CD4-positive, CD25-positive, alpha-beta regulatory T cell (primary cell): ENCODE measurements around the gene GARRE1. TPM values are rescaled to one million over a fixed set of nuclear protein-coding genes. Genes with fewer than 3 reads are reported as not detected.
A peak's percentile ranks its signal among the peaks of the same experiment; 100 is the strongest.
"Not testable (repeated sequence)": the region's sequence is repeated elsewhere in the genome, so short reads cannot be mapped to it uniquely, and the experiment has no call there.

Experiments used
- ATAC-seq, 2 donors: fragments of 150-1000 bp; cut with Tn5 transposase; one replicate each; pipeline ENCODE4 v1.10.0; 2021; ENCODE audit warnings: low read depth in 2 of 2, moderate number of reproducible peaks in 2 of 2, moderate library complexity in 1 of 2
- DNase-seq, 3 donors: peaks; one replicate each; pipeline versions ENCODE4 v3.0.0 to v3.0.0-alpha.2; 2012 to 2022; ENCODE audit warnings: mixed read lengths in 1 of 3
- H3K27ac ChIP-seq: one replicate; pipeline ENCODE4 v1.7.0; 2013; ENCODE audit warnings: mild to moderate bottlenecking, low read length; ENCODE audit not compliant: insufficient read depth, poor library complexity, severe bottlenecking
- H3K27me3 ChIP-seq: one replicate; pipeline ENCODE4 v1.7.0; 2013; ENCODE audit warnings: low read length; ENCODE audit not compliant: control insufficient read depth, insufficient read depth
- H3K36me3 ChIP-seq: one replicate; pipeline ENCODE4 v1.7.0; 2013; ENCODE audit warnings: mild to moderate bottlenecking, low read length, moderate library complexity; ENCODE audit not compliant: control insufficient read depth, insufficient read depth
- H3K4me1 ChIP-seq: 2 replicates; pipeline ENCODE4 v1.7.0; 2013; ENCODE audit warnings: mild to moderate bottlenecking, low read length; ENCODE audit not compliant: insufficient read depth, control insufficient read depth, poor library complexity, severe bottlenecking
- H3K4me3 ChIP-seq: one replicate; pipeline ENCODE4 v1.7.0; 2013; ENCODE audit warnings: low read depth, mild to moderate bottlenecking, low read length, moderate library complexity
- H3K9me3 ChIP-seq, 2 experiments: 1 replicate in 1 of 2; 2 replicates in 1 of 2; pipeline ENCODE4 v1.7.0; 2013; ENCODE audit warnings: low read length in 2 of 2, mild to moderate bottlenecking in 1 of 2, moderate library complexity in 1 of 2; ENCODE audit not compliant: control insufficient read depth in 2 of 2
- H3K27ac Mint-ChIP-seq, 3 donors: one replicate each; pipeline ENCODE4 v1.8.0; 2020 to 2022; ENCODE audit warnings: mild to moderate bottlenecking in 3 of 3, mixed read lengths in 3 of 3, moderate library complexity in 2 of 3
- H3K27me3 Mint-ChIP-seq: one replicate; pipeline ENCODE4 v1.8.0; 2022; ENCODE audit warnings: mild to moderate bottlenecking, mixed read lengths
- H3K36me3 Mint-ChIP-seq: one replicate; pipeline ENCODE4 v1.8.0; 2020; ENCODE audit warnings: mixed read lengths
- H3K4me1 Mint-ChIP-seq, 4 donors: one replicate each; pipeline ENCODE4 v1.8.0; 2020 to 2022; ENCODE audit warnings: mixed read lengths in 4 of 4, mild to moderate bottlenecking in 1 of 4
- H3K4me3 Mint-ChIP-seq, 4 donors: one replicate each; pipeline ENCODE4 v1.8.0; 2020 to 2022; ENCODE audit warnings: mild to moderate bottlenecking in 4 of 4, mixed read lengths in 4 of 4, moderate library complexity in 3 of 4
- H3K9me3 Mint-ChIP-seq, 7 donors: one replicate each; pipeline ENCODE4 v1.8.0; 2020 to 2022; ENCODE audit warnings: mixed read lengths in 7 of 7, mild to moderate bottlenecking in 3 of 7, moderate library complexity in 2 of 7
- polyA plus RNA-seq, 4 donors: library from polyadenylated mRNA; unstranded; fragments of 300-500 nt; fragmentation: Illumina TruSeq; gene quantifications; one replicate each; pipeline ENCODE4 v1.2.3, GENCODE V29; 2021
- total RNA-seq: library from RNA; stranded (reverse); gene quantifications from one replicate; pipeline ENCODE4 v1.2.3, GENCODE V29; 2022

Gene GARRE1
- total and polyA plus RNA-seq, 5 donors from 2014 or later: 3.2 to 47.4 (median 5.1) TPM

DNA sequence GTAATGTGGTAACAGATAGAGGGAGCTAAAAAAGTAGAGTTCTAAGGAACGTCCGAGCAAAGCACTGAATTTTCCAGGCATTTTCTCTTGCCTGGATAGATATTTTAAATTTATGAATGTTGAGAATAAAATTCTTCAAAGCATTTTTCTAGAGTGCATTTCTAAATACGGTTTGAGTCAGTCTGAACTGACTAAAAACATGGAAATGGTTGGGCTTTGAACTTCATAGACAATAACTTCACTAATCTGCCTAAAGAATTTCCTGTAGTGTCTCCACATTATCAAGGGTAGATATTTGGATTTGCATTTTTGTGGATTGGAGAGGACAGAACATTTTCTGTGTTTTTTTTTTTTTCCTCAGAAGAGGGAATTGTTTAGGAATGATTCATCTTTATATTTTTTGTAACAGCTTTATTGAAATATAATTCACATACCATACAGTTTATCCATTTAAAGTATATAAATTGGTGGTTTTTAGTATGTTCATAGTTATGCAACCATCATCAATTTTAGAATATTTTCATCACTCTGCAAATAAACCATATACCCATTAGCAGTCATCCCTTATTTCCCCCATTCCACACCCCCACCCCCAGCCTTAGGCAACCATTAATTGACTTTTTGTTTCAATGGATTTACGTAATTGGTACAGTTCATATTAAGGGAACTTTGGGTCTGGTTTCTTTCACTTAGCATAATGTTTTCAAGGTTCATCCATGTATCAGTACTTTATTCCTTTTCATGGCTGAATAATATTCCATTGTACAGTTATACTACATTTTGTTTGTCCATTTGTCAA lies 20.7 kb downstream of the GARRE1 start:
- Histone ChIP-seq H3K4me1 (peaks cover 28% of the 10 kb centered on the region), H3K27ac (no peak overlapping the region), H3K36me3 (peaks cover 5% of the 10 kb centered on the region), H3K27me3 (no peaks in the 10 kb centered on the region), H3K4me3 (no peak overlapping the region), H3K9me3 (no peaks in the 10 kb centered on the region)
- H3K36me3 Mint-ChIP-seq: peaks cover 25% of the 10 kb centered on the region
- H3K27ac Mint-ChIP-seq: peak overlapping the region in 2 of 3 donors; percentile 14 to 15
- H3K4me1 Mint-ChIP-seq: peaks cover 36 to 84% (median 59%) of the 10 kb centered on the region in 4 donors
- DNase-seq (no peak), ATAC-seq (no peak)
- no peaks in the 10 kb centered on the region for H3K27me3 Mint-ChIP-seq
- H3K9me3 Mint-ChIP-seq: peaks cover 0 to 3% (median 0%) of the 10 kb centered on the region in 7 donors
- peak overlapping the region in 1 of 4 donors; percentile 41 for H3K4me3 Mint-ChIP-seq

- no peaks in the 10 kb centered on the region for H3K9me3 ChIP-seq
- H3K27me3 Mint-ChIP-seq: no peaks in the 10 kb centered on the region
- H3K36me3 Mint-ChIP-seq: peaks cover 24% of the 10 kb centered on the region
- no peak overlapping the region for H3K4me3 Mint-ChIP-seq
- no peak overlapping the region for H3K4me3 ChIP-seq
- H3K27ac Mint-ChIP-seq: peak overlapping the region in 1 of 3 donors; percentile 23
- peaks cover 0 to 3% (median 0%) of the 10 kb centered on the region in 7 donors for H3K9me3 Mint-ChIP-seq
- no peak overlapping the region for H3K27ac ChIP-seq
- H3K36me3 ChIP-seq: peaks cover 5% of the 10 kb centered on the region
- no peak for DNase-seq
- no peak for ATAC-seq
- peaks cover 29 to 81% (median 52%) of the 10 kb centered on the region in 4 donors for H3K4me1 Mint-ChIP-seq
- peaks cover 22% of the 10 kb centered on the region for H3K4me1 ChIP-seq
- no peaks in the 10 kb centered on the region for H3K27me3 ChIP-seq
Observed at GRCh38 chr19:34275705-34276104, 21.4 kb downstream of the GARRE1 start.

- Mint-ChIP-seq H3K27me3 (no peaks in the 10 kb centered on the region), H3K36me3 (peaks cover 23% of the 10 kb centered on the region), H3K4me1 (peaks cover 29 to 77% (median 51%) of the 10 kb centered on the region in 4 donors), H3K9me3 (peaks cover 0 to 3% (median 0%) of the 10 kb centered on the region in 7 donors), H3K27ac (peak overlapping the region in 2 of 3 donors; percentile 3 to 13), H3K4me3 (peak overlapping the region in 2 of 4 donors; percentile 2 to 12)
- DNase-seq (no peak), ATAC-seq (no peak)
- no peaks in the 10 kb centered on the region for H3K9me3 ChIP-seq
- H3K27me3 ChIP-seq: no peaks in the 10 kb centered on the region
- peaks cover 12% of the 10 kb centered on the region for H3K4me1 ChIP-seq
- H3K36me3 ChIP-seq: peaks cover 5% of the 10 kb centered on the region
- no peak overlapping the region for H3K27ac ChIP-seq
- H3K4me3 ChIP-seq: no peak overlapping the region
Observed at GRCh38 chr19:34276614-34277013, 22.3 kb downstream of the GARRE1 start.

DNA sequence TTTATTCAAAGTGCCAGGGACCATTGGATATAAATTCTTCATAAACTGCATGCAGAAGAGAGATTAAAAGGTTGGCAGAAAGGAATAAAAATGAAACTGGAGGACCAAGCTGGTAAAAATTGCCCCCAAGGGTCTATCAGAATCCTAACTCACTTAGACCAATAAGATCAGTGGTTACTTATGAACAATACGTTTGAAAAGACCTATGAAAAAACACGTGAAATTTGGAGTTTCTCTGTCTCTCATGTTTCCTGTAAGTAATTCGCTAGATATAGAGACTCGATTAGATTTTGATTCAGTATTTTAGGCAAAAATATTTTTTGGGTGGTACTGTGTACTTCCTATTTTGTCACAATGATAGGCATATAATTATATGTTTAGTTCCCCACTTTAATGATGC lies 22.9 kb downstream of the GARRE1 start:
- no peak overlapping the region for H3K4me3 ChIP-seq
- no peak overlapping the region for H3K27ac ChIP-seq
- no peak for DNase-seq
- H3K4me3 Mint-ChIP-seq: peak overlapping the region in 3 of 4 donors; percentile 5 to 13 (median 12)
- H3K4me1 Mint-ChIP-seq: peaks cover 34 to 77% (median 53%) of the 10 kb centered on the region in 4 donors
- H3K4me1 ChIP-seq: peaks cover 6% of the 10 kb centered on the region
- peak overlapping the region in 2 of 3 donors; percentile 3 to 13 for H3K27ac Mint-ChIP-seq
- no peak for ATAC-seq
- H3K9me3 ChIP-seq: no peaks in the 10 kb centered on the region
- peaks cover 5% of the 10 kb centered on the region for H3K36me3 ChIP-seq
- no peaks in the 10 kb centered on the region for H3K27me3 Mint-ChIP-seq
- peaks cover 29% of the 10 kb centered on the region for H3K36me3 Mint-ChIP-seq
- H3K27me3 ChIP-seq: no peaks in the 10 kb centered on the region
- H3K9me3 Mint-ChIP-seq: peaks cover 0 to 3% (median 0%) of the 10 kb centered on the region in 7 donors

DNA sequence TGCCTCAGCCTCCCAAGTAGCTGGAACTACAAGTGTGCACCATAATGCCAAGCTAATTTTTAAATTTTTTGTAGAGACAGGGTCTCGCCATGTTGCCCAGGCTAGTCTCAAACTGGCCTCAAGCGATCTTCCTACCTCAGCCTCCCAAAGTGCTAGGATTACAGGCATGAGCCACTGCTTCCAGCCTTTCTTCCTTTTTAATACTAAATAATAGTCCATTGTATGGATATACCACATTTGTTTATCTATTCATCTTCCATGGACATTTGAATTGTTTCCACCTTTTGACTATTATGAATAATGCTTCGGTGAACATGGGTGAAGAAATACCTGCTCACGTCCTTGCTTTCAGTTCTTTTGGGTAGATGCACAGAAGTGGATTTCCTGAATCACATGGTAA lies 24.4 kb downstream of the GARRE1 start:
- Histone ChIP-seq H3K9me3 (no peaks in the 10 kb centered on the region), H3K27me3 (no peaks in the 10 kb centered on the region), H3K27ac (no peak overlapping the region), H3K4me1 (peaks cover 5% of the 10 kb centered on the region), H3K4me3 (no peak overlapping the region), H3K36me3 (peaks cover 5% of the 10 kb centered on the region)
- DNase-seq (no peak), ATAC-seq (no peak)
- Mint-ChIP-seq H3K4me3 (no peak overlapping the region), H3K4me1 (peaks cover 47 to 76% (median 51%) of the 10 kb centered on the region in 4 donors), H3K27ac (no peak overlapping the region), H3K27me3 (no peaks in the 10 kb centered on the region), H3K36me3 (peaks cover 29% of the 10 kb centered on the region), H3K9me3 (peaks cover 0 to 3% (median 0%) of the 10 kb centered on the region in 7 donors)

DNA sequence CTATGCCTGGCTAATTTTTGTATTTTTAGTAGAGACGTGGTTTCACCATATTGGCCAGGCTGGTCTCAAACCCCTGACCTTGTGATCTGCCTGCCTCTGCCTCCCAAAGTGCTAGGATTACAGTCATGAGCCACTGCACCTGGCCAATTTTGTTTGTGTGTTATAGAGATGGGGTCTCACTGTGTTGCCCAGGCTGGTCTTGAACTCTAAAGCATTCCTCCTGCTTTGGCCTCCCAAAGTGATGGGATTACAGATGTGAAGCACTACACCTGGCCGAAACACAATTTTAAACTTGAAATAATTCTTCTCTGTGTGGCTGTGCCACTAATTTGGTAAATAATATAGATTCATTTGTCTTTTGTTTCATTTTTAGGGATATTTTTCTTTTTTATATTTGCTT lies 27.1 kb downstream of the GARRE1 start:
- not testable (repeated sequence) for H3K4me3 Mint-ChIP-seq, ATAC-seq, H3K4me3 ChIP-seq, DNase-seq, H3K4me1 ChIP-seq, H3K9me3 ChIP-seq, H3K36me3 ChIP-seq, H3K27me3 ChIP-seq, H3K27ac ChIP-seq, H3K9me3 Mint-ChIP-seq, H3K27me3 Mint-ChIP-seq
- Mint-ChIP-seq H3K36me3 (peaks cover 21% of the 10 kb centered on the region), H3K4me1 (peaks cover 27 to 52% (median 34%) of the 10 kb centered on the region in 4 donors), H3K27ac (peak overlapping the region in 1 of 3 donors; percentile 42)

GRCh38 chr19:34282611-34283519 lies 28.5 kb downstream of the GARRE1 start:
- peak overlapping the region in 1 of 4 donors; percentile 7 for H3K4me3 Mint-ChIP-seq
- Histone ChIP-seq H3K27ac (no peak overlapping the region), H3K36me3 (peaks cover 12% of the 10 kb centered on the region), H3K27me3 (no peaks in the 10 kb centered on the region), H3K9me3 (no peaks in the 10 kb centered on the region), H3K4me1 (peaks cover 5% of the 10 kb centered on the region), H3K4me3 (no peak overlapping the region)
- H3K36me3 Mint-ChIP-seq: peaks cover 20% of the 10 kb centered on the region
- no peaks in the 10 kb centered on the region for H3K27me3 Mint-ChIP-seq
- no peak for DNase-seq
- H3K27ac Mint-ChIP-seq: peak overlapping the region in 2 of 3 donors; percentile 21 to 80
- no peaks in the 10 kb centered on the region for H3K9me3 Mint-ChIP-seq
- H3K4me1 Mint-ChIP-seq: peaks cover 19 to 41% (median 25%) of the 10 kb centered on the region in 4 donors
- ATAC-seq: no peak
